Panc1 (cell line): ENCODE measurements around the gene SLC6A20.

ENCODE experiments used
- CTCF ChIP-seq: fragments of 450-650 bp; IDR thresholded peaks from 2 replicates; pipeline ENCODE4 v1.5.1; 2017; ENCODE audit warnings: mild to moderate bottlenecking
- POLR2AphosphoS5 ChIP-seq: IDR thresholded peaks from 2 replicates; pipeline ENCODE4 v1.6.1; 2012; ENCODE audit warnings: mild to moderate bottlenecking, low read depth, low read length, moderate library complexity
- TCF7L2 ChIP-seq: IDR thresholded peaks from 2 replicates; pipeline ENCODE4 v1.6.1; 2011; ENCODE audit warnings: mild to moderate bottlenecking, low read depth, low read length, inconsistent platforms

- no peak for TF ChIP-seq TCF7L2
- TF ChIP-seq CTCF, result no peak
- no peak for TF ChIP-seq POLR2AphosphoS5
Measured at GRCh38 chr3:45746165-45746776, 50.1 kb downstream of the SLC6A20 start.
